Peyer's patch (tissue), 4 donors: ENCODE measurements around the gene C14orf119. TPM values are rescaled to one million over a fixed set of nuclear protein-coding genes. Genes with fewer than 3 reads are reported as not detected.
A peak's percentile ranks its signal among the peaks of the same experiment; 100 is the strongest.

Source experiments
- DNase-seq, 3 donors: peaks; one replicate each; pipeline ENCODE4 v3.0.0-alpha.2; 2017 to 2019
- H3K27ac ChIP-seq, 4 donors: fragments of 200-600 bp; sonication (generic); one replicate each; pipeline ENCODE4 v1.5.1; 2016 to 2019
- H3K27me3 ChIP-seq, 2 donors: fragments of 200-600 bp; sonication (generic); one replicate each; pipeline ENCODE4 v1.5.1; 2019
- H3K36me3 ChIP-seq, 3 donors: fragments of 200-600 bp; sonication (generic); one replicate each; pipeline ENCODE4 v1.5.1; 2016 to 2019
- H3K4me1 ChIP-seq, 4 donors: fragments of 200-600 bp; sonication (generic); one replicate each; pipeline ENCODE4 v1.5.1; 2016 to 2019
- H3K4me3 ChIP-seq, 4 donors: fragments of 200-600 bp; sonication (generic); 1 replicate in 3 of 4; 2 replicates in 1 of 4; pipeline ENCODE4 v1.5.1; 2016 to 2019; ENCODE audit warnings: mild to moderate bottlenecking in 1 of 4
- H3K9me3 ChIP-seq, 4 donors: fragments of 200-600 bp; sonication (generic); one replicate each; pipeline ENCODE4 v1.5.1; 2016 to 2019; ENCODE audit warnings: mild to moderate bottlenecking in 1 of 4
- CTCF ChIP-seq, 6 experiments: fragments of 450-650 bp in 4 of 6; fragments of 200-600 bp in 2 of 6; sonication (generic) in 1 of 6; IDR thresholded peaks; one replicate each; pipeline ENCODE4 v1.5.1; 2017 to 2019; ENCODE audit warnings: antibody characterized with exemption in 6 of 6, mild to moderate bottlenecking in 3 of 6, moderate library complexity in 1 of 6
- POLR2A ChIP-seq, 2 donors: fragments of 450-650 bp; IDR thresholded peaks; one replicate each; pipeline ENCODE4 v1.5.1; 2017; ENCODE audit warnings: antibody characterized with exemption in 2 of 2, mild to moderate bottlenecking in 2 of 2, moderate library complexity in 2 of 2
- total RNA-seq, 4 donors: library from RNA; depleted of rRNA; stranded (reverse); fragments of >200 nt; gene quantifications; one replicate each; pipeline ENCODE4 v1.1.0, GENCODE V29; 2016

Gene C14orf119
- total RNA-seq, 4 donors from 2014 or later, result 5.0 to 30.3 (median 18.8) TPM

- Histone ChIP-seq H3K9me3 (no peaks in the 10 kb centered on the region), H3K27me3 (no peaks in the 10 kb centered on the region), H3K4me3 (peak overlapping the region; percentile 46 to 75 (median 64)), H3K4me1 (peaks cover 0 to 34% (median 7%) of the 10 kb centered on the region in 4 donors), H3K36me3 (peaks cover 0 to 65% (median 2%) of the 10 kb centered on the region in 3 donors), H3K27ac (peak overlapping the region in 2 of 4 donors; percentile 62 to 68)
- no peak for TF ChIP-seq CTCF (IDR thresholded peaks at IDR 0.05)
- no peak for TF ChIP-seq POLR2A (IDR thresholded peaks at IDR 0.05)
- DNase-seq, result peak in 2 of 3 donors; percentile 12 to 24
These were observed 24.8 kb upstream of the C14orf119 start for GRCh38 chr14:23070262-23071129.

- no peaks in the 10 kb centered on the region for H3K9me3 ChIP-seq
- peaks cover 0 to 65% (median 2%) of the 10 kb centered on the region in 3 donors for H3K36me3 ChIP-seq
- peaks cover 0 to 39% (median 7%) of the 10 kb centered on the region in 4 donors for H3K4me1 ChIP-seq
- DNase-seq, result peak; percentile 72 to 87 (median 87)
- no peaks in the 10 kb centered on the region for H3K27me3 ChIP-seq
- TF ChIP-seq CTCF (IDR thresholded peaks at IDR 0.05) (no peak), POLR2A (IDR thresholded peaks at IDR 0.05) (peak in 1 of 2 donors; percentile 28)
- H3K27ac ChIP-seq, result peak overlapping the region; percentile 62 to 73 (median 70)
- peak overlapping the region; percentile 46 to 75 (median 64) for H3K4me3 ChIP-seq
These were observed 23.9 kb upstream of the C14orf119 start for GRCh38 chr14:23071244-23071920.

DNA sequence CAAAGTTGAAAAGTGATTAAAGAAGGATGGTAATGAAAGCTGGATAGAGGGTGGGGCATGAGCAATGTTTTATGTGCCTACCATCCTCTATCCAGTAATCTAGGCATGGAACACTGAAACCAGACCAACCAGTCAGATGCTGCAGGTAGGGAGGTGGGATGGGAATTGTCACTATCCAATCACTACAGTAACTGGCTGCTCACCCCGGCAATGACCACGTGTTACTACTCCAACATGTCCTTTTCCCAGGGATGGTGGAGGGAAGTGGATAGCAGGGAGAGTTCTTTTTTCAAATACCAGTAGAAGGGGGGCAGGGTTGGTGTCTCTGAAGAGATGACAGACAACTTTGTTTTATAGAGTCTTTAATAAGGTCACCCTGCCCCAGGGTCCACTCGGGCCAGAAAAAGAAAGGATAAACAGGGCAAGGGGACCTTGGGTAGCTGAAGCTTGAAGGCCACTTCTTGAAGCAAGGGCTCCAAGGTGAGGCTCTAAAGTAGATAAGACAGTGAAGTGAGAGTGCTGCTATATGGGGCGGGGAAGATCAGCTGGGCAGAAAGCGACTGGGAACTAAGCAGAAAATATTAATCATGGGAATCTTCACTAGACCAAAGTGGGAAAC, 23.3 kb upstream of the C14orf119 start:
- DNase-seq, result peak in 1 of 3 donors; percentile 44
- Histone ChIP-seq H3K27ac (peak overlapping the region; percentile 62 to 73 (median 70)), H3K4me3 (peak overlapping the region in 2 of 4 donors; percentile 71 to 75), H3K36me3 (peaks cover 0 to 65% (median 2%) of the 10 kb centered on the region in 3 donors), H3K9me3 (no peaks in the 10 kb centered on the region), H3K27me3 (no peaks in the 10 kb centered on the region), H3K4me1 (peaks cover 0 to 43% (median 7%) of the 10 kb centered on the region in 4 donors)
- TF ChIP-seq POLR2A (IDR thresholded peaks at IDR 0.05) (no peak), CTCF (IDR thresholded peaks at IDR 0.05) (no peak)

DNA sequence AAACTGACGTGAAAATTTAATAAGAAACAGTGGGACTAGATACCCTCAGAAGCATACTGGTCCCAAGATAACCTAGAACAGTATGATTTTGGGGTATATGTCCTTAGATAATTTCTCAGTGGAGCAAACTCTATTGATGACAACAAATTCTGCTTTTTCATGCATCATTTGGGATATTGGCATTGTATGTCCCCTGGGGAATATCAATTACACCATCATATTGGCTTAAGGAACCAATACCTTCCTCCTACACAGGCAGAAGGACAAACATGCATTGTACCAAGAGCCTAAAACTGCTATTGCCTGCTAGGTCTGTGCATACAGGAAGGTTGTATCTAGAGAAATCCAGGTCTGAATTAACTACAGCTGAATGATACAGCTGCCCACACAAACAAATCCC, 20.4 kb upstream of the C14orf119 start:
- no peak overlapping the region for H3K4me3 ChIP-seq
- TF ChIP-seq POLR2A (IDR thresholded peaks at IDR 0.05) (no peak), CTCF (IDR thresholded peaks at IDR 0.05) (no peak)
- no peaks in the 10 kb centered on the region for H3K27me3 ChIP-seq
- peaks cover 0 to 76% (median 3%) of the 10 kb centered on the region in 3 donors for H3K36me3 ChIP-seq
- H3K4me1 ChIP-seq, result peaks cover 0 to 55% (median 7%) of the 10 kb centered on the region in 4 donors
- no peak for DNase-seq
- peak overlapping the region in 1 of 4 donors; percentile 6 for H3K27ac ChIP-seq
- H3K9me3 ChIP-seq, result no peaks in the 10 kb centered on the region

DNA sequence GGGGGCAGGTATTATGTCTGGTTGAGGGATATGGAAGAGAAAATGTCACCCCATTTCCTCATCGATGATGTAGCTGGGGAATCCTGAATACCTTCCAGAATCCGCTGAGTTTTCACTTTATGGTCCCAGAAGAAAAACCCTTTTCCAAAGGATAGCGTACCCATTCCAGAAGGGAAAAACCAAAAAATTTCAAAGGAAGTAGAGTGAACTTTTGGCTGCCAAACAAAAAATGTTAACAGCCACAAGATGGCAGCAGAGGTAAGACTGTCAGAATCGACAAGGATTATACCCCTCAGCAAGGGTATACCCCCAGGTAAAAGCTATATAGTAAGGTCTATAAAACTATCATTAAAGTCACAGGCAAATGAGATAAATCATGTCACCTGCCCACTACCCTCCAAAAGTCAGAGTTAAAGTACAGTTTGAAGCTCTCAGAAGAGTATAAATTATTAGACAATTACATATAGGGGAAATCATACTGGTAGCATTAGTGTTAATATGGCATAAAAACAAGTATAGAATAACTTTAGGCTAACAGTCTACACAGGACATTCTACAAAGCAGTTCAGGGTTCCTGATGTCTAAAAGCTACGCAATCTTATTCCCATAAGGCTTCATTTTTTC, 18.4 kb upstream of the C14orf119 start:
- peaks cover 0 to 38% (median 1%) of the 10 kb centered on the region in 4 donors for H3K4me1 ChIP-seq
- H3K9me3 ChIP-seq, result no peaks in the 10 kb centered on the region
- no peak overlapping the region for H3K27ac ChIP-seq
- H3K36me3 ChIP-seq, result peaks cover 0 to 96% (median 3%) of the 10 kb centered on the region in 3 donors
- H3K27me3 ChIP-seq, result no peaks in the 10 kb centered on the region
- no peak overlapping the region for H3K4me3 ChIP-seq
- no peak for DNase-seq
- no peak for TF ChIP-seq POLR2A (IDR thresholded peaks at IDR 0.05)
- TF ChIP-seq CTCF (IDR thresholded peaks at IDR 0.05), result peak; percentile 18 to 61 (median 50)
